Omental fat pad (tissue), 4 donors: Measurements from ENCODE around the gene NLGN1. TPM values are rescaled to one million over a fixed set of nuclear protein-coding genes. Genes with fewer than 3 reads are reported as not detected.

Source experiments
- ATAC-seq: fragments of 150-250 bp; one replicate; pipeline ENCODE4 v1.9.1; 2016; ENCODE audit warnings: mild to moderate bottlenecking, moderate library complexity; ENCODE audit not compliant: low FRiP score
- DNase-seq: peaks from one replicate; pipeline ENCODE4 v3.0.0-alpha.2; 2019; ENCODE audit warnings: low spot score
- CTCF ChIP-seq, 3 donors: fragments of 450-650 bp; IDR thresholded peaks; one replicate each; pipeline ENCODE4 v1.5.1; 2016 to 2017; ENCODE audit warnings: antibody characterized with exemption in 3 of 3, mild to moderate bottlenecking in 3 of 3, moderate library complexity in 2 of 3
- total RNA-seq, 4 donors: library from RNA; depleted of rRNA; stranded (reverse); fragments of >200 nt; gene quantifications; one replicate each; pipeline ENCODE4 v1.1.0, GENCODE V29; 2016

Gene NLGN1
- total RNA-seq, 4 donors from 2014 or later, result 5.3 to 17.4 (median 12.5) TPM

- no peak for DNase-seq
- no peak for TF ChIP-seq CTCF (IDR thresholded peaks at IDR 0.05)
- no peak for ATAC-seq
These were observed 380.7 kb downstream of the NLGN1 start for GRCh38 chr3:173778251-173778650.

- no peak for TF ChIP-seq CTCF (IDR thresholded peaks at IDR 0.05)
- DNase-seq (no peak), ATAC-seq (no peak)
These were observed 382.5 kb downstream of the NLGN1 start for GRCh38 chr3:173780067-173780466.

- no peak for ATAC-seq
These were observed 387.5 kb downstream of the NLGN1 start for GRCh38 chr3:173785004-173785403.

GRCh38 chr3:173789530-173790162, 392.1 kb downstream of the NLGN1 start:
- ATAC-seq (peak; percentile 98), DNase-seq (no peak)
- TF ChIP-seq CTCF (IDR thresholded peaks at IDR 0.05), result no peak

More at GRCh38 chr3:173785004-173785403, 387.5 kb downstream of the NLGN1 start:
- DNase-seq, result no peak
- TF ChIP-seq CTCF (IDR thresholded peaks at IDR 0.05), result no peak

GRCh38 chr3:173793963-173794362, 396.4 kb downstream of the NLGN1 start:
- TF ChIP-seq CTCF (IDR thresholded peaks at IDR 0.05), result no peak
- ATAC-seq, result no peak

GRCh38 chr3:173796405-173796804, 398.9 kb downstream of the NLGN1 start:
- TF ChIP-seq CTCF (IDR thresholded peaks at IDR 0.05), result no peak
- ATAC-seq (no peak), DNase-seq (no peak)

More at GRCh38 chr3:173793963-173794362, 396.4 kb downstream of the NLGN1 start:
- DNase-seq, result no peak

GRCh38 chr3:173796890-173797289, 399.3 kb downstream of the NLGN1 start:
- DNase-seq (no peak), ATAC-seq (no peak)
- TF ChIP-seq CTCF (IDR thresholded peaks at IDR 0.05), result no peak
